Activated CD8-positive, alpha-beta T cell treated with anti-CD3 and anti-CD28 coated beads, Interleukin-2, amount 10 ng/mL, durations not matched to agents 7 days and 5 days (primary cell): Measurements from ENCODE around the gene LACTBL1. TPM values are rescaled to one million over a fixed set of nuclear protein-coding genes. Genes with fewer than 3 reads are reported as not detected.
"Not testable (repeated sequence)": the region's sequence is repeated elsewhere in the genome, so short reads cannot be mapped to it uniquely, and the experiment has no call there.

ENCODE experiments used
- ATAC-seq: fragments of 150-1000 bp; cut with Tn5 transposase; one replicate; pipeline ENCODE4 v1.10.0; 2021; ENCODE audit warnings: moderate library complexity
- CTCF ChIA-PET: fragments of 350-600 bp; sonication (Branson Sonifier 250); formaldehyde crosslinking; loops from one replicate; lab custom pipeline; 2021; ENCODE audit warnings: antibody characterized with exemption; lab: Charles Lee
- POLR2A ChIA-PET: fragments of 350-600 bp; sonication (Branson Sonifier 250); formaldehyde crosslinking; loops from one replicate; lab custom pipeline; 2021; ENCODE audit warnings: antibody characterized with exemption; lab: Charles Lee
- DNase-seq: peaks from one replicate; pipeline ENCODE4 v3.0.0-alpha.2; 2020
- H3K27ac Mint-ChIP-seq: one replicate; pipeline ENCODE4 v1.8.0; 2021; ENCODE audit warnings: mild to moderate bottlenecking, mixed read lengths
- H3K27me3 Mint-ChIP-seq: one replicate; pipeline ENCODE4 v1.8.0; 2021; ENCODE audit warnings: low read depth, mixed read lengths
- H3K36me3 Mint-ChIP-seq: one replicate; pipeline ENCODE4 v1.8.0; 2021; ENCODE audit warnings: low read depth, mixed read lengths
- H3K4me1 Mint-ChIP-seq: one replicate; pipeline ENCODE4 v1.8.0; 2021; ENCODE audit warnings: low read depth, mixed read lengths
- H3K4me3 Mint-ChIP-seq: one replicate; pipeline ENCODE4 v1.8.0; 2021; ENCODE audit warnings: mild to moderate bottlenecking, mixed read lengths
- H3K9me3 Mint-ChIP-seq: one replicate; pipeline ENCODE4 v1.8.0; 2022; ENCODE audit warnings: mixed read lengths; ENCODE audit not compliant: insufficient read depth
- total RNA-seq, 2 experiments: library from RNA; stranded (reverse); gene quantifications; one replicate each; pipeline ENCODE4 v1.2.3, GENCODE V29; 2021

Gene LACTBL1, protein sequence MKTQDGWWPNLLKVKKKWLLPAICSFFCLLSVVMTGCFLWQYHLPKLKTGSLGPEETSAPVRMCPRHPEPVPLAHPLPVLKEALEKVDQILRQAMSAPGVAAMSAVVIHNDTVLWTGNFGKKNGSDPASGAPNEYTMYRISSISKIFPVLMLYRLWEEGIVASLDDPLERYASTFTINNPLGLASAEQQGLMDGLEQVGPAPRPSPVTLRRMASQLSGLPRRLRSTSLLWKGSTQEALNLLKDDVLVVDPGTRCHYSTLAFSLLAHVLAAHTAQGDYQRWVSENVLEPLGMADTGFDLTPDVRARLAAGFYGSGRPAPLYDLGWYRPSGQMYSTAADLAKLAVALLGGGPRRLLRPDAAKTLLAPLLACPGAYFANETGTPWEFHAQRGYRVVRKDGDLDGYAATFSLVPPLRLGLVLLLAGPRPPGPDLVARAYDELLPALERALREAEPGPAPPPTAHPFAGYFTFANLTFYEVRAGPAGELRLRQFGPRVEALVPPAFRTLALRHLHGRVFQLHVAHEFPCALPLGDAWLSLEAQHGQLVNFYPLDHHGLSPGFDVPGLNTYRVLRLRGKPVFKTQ
- not detected for total RNA-seq

DNA sequence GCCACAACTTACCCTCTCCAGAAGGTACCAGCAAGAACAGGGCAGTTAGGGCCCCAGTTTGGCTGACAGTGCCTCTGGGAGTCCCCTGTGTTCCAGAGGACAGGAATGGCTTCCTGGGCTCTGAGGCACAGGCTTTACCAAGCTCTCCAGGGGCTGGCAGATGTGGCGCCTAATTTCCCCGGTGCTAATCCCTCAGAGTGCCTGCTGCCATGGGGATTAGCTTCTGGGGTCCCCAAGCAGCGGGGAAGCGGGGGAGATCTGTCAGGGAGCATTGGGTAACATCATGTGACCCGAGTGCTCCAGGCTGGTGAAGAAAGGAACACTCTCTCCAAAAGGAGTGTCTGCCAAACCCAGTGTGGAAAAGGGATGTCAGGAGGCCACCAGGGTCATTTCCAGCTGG, at the start of gene LACTBL1:
Gene LACTBL1 (minus strand): TSS at position 107 of the 400 bp plus-strand sequence. CDS start 550 bp downstream, outside the sequence.
- Mint-ChIP-seq H3K27ac (no peak within 1 kb of the TSS), H3K27me3 (peaks cover 39% of the 10 kb centered on the region), H3K36me3 (no peaks in the 10 kb centered on the region), H3K4me3 (no peak within 1 kb of the TSS), H3K9me3 (no peaks in the 10 kb centered on the region), H3K4me1 (no peaks in the 10 kb centered on the region)
- ATAC-seq (no peak), DNase-seq (no peak)
- CTCF ChIA-PET: interaction anchor here (0.9 to 1.7 kb wide), 3 partner anchors 126 to 212 kb away, joined by 3 to 8 read pairs (median 4); no protein-coding TSS in a partner anchor
- POLR2A ChIA-PET: no interaction called here

DNA sequence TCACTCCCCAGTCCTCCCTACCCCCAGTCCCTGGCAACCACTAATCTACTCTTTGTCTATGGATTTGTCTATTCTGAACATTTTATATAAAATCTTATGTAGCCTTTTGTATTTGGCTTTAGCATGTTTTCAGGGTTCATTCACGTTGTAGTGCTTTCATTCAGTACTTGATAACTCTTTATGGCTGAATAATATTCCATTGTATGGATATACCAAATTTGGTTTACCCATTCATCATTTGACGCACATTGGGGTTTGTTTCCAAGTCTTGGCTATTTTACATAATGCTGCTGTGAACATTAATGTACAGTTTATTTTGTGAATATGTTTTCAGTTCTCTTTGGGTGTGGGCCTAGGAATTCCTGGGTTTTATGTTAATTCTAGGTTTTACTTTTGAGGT, 49.2 kb upstream of the LACTBL1 start:
- DNase-seq: no peak
- POLR2A ChIA-PET: no interaction called here
- Mint-ChIP-seq H3K4me1 (peaks cover 48% of the 10 kb centered on the region), H3K27me3 (no peaks in the 10 kb centered on the region), H3K27ac (no peak overlapping the region), H3K9me3 (peaks cover 26% of the 10 kb centered on the region), H3K36me3 (peaks cover 30% of the 10 kb centered on the region), H3K4me3 (no peak overlapping the region)
- ATAC-seq: no peak
- CTCF ChIA-PET: interaction anchor here (2.2 kb wide), 1 partner anchor 26 kb away, joined by 6 read pairs; no protein-coding TSS in a partner anchor

DNA sequence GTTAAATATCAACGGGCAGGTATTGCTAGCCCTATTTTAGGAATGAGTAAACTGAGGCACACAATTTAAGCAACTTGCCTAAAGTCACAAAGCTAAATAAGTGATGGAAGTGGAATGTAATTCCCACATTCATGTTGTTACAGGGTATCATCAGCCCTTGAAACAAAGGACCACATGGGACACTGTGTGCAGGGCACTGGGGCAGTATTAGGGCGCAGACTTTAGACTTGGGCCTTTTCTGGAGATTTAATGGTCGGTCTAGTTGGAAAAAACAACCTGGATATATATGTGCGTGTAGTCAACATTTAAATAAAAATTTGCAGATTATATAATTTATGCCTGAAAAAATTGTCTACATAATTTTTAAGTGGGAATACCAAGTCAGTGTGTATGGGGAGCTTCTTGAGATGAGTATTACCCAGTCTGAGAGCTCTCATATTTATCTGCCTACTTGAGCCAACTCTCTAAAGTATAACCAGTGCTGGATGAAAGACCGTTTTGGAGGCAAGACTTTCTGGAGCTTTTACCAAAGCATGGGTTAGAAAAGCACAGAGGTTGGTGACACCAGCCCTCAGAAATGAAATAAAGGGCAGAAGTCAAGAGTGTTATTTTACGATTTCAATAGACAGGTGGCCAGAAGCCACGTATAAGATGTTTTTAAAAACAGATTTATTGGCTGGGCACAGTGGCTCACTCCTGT, 48.2 kb upstream of the LACTBL1 start:
- DNase-seq: no peak
- Mint-ChIP-seq H3K36me3 (peaks cover 30% of the 10 kb centered on the region), H3K27me3 (no peaks in the 10 kb centered on the region), H3K9me3 (peaks cover 26% of the 10 kb centered on the region), H3K27ac (peak overlapping the region; percentile 18), H3K4me3 (peak overlapping the region; percentile 88), H3K4me1 (peaks cover 41% of the 10 kb centered on the region)
- ChIA-PET POLR2A (interaction anchor here (0.6 kb wide), 1 partner anchor 32 kb away, joined by 3 read pairs; no protein-coding TSS in a partner anchor), CTCF (interaction anchor here (1.8 to 2.2 kb wide), 2 partner anchors 10 to 27 kb away, joined by 5 to 6 read pairs; no protein-coding TSS in a partner anchor)
- ATAC-seq: no peak

DNA sequence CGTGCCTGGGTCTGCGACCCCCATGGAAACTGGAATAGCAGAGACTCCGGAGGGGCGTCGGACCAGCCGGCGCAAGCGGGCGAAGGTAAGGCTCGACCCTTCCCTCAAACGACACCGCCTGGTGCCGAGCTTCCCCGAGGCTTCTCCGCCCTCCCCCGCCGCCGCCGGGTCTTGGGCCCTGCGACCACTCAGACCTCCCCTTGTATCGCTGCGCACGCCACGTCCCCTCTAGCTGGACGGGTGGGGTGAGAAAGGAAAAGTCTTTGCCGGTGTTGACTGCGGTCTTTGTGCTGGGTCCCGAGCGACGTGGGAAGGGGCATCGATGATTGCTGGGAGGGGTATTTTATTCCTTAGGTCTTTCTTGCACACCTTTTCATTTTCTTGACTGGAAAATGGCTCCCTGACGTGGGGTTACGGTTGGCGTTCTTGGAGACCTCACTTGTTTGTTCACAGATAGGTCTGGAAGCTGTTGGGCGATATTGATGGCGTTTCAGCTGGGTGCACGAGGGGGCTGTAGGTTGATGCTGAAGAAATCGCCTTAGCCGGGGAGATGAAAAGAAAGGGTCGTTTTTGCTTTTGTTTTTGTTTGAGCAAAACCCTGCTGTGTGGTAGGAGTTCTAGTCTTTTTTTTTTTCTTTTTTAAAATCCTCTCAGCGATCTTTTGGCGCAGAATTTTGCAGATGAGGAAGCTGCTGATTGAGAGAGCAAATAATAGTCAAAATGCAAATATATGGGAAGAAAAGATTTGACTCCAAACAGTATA, 47.4 kb upstream of the LACTBL1 start:
- ChIA-PET CTCF (interaction anchor here (1.1 to 2.2 kb wide), 3 partner anchors 11 to 618 kb away, joined by 3 to 6 read pairs (median 5); no protein-coding TSS in a partner anchor), POLR2A (interaction anchor here (0.6 to 1.0 kb wide), 3 partner anchors 28 to 672 kb away, joined by 3 read pairs; partner anchors contain the start of gene RPL11)
- Mint-ChIP-seq H3K27me3 (no peaks in the 10 kb centered on the region), H3K27ac (peak overlapping the region; percentile 85), H3K36me3 (peaks cover 30% of the 10 kb centered on the region), H3K4me1 (peaks cover 41% of the 10 kb centered on the region), H3K4me3 (peak overlapping the region; percentile 88), H3K9me3 (peaks cover 26% of the 10 kb centered on the region)
- DNase-seq (peak; percentile 52), ATAC-seq (peak; percentile 30)

DNA sequence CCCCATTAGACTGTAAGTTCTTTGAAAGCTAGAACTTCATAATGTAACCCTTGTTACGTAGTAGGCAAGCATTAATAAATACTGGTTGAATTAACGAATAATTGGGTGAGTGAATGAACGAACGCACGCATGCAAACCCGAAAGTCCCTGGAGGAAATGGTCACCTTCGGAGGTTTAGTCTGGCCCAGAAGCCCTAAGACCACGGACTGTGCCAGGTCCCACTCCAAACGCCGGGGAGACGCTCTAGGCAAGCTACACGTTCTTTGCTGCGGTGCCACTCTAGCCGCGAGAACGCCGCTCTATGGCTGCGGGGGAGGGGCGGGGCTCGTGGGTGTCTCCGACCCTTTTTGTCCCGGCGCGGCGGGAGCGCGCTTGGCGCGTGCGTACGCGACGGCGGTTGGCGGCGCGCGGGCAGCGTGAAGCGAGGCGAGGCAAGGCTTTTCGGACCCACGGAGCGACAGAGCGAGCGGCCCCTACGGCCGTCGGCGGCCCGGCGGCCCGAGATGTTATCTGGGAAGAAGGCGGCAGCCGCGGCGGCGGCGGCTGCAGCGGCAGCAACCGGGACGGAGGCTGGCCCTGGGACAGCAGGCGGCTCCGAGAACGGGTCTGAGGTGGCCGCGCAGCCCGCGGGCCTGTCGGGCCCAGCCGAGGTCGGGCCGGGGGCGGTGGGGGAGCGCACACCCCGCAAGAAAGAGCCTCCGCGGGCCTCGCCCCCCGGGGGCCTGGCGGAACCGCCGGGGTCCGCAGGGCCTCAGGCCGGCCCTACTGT, 46.6 kb upstream of the LACTBL1 start, which contains the start of gene KDM1A:
Gene KDM1A (plus strand): TSS at position 375 of the 769 bp plus-strand sequence. CDS start 129 bp downstream, at position 504.
- DNase-seq (peak; percentile 95), ATAC-seq (peak; percentile 98)
- H3K27ac Mint-ChIP-seq: peak within 1 kb of the TSS; percentile 89
- ChIA-PET CTCF (interaction anchor here (1.1 to 2.2 kb wide), 4 partner anchors 12 to 619 kb away, joined by 3 to 6 read pairs (median 4); no protein-coding TSS in a partner anchor), POLR2A (interaction anchor here (0.5 to 1.0 kb wide), 4 partner anchors 12 to 673 kb away, joined by 3 read pairs; partner anchors contain the start of gene RPL11)
- peaks cover 19% of the 10 kb centered on the region for H3K9me3 Mint-ChIP-seq
- H3K27me3 Mint-ChIP-seq: no peaks in the 10 kb centered on the region
- H3K4me1 Mint-ChIP-seq: peaks cover 39% of the 10 kb centered on the region
- H3K36me3 Mint-ChIP-seq: peaks cover 30% of the 10 kb centered on the region
- peak within 1 kb of the TSS; percentile 93 for H3K4me3 Mint-ChIP-seq

DNA sequence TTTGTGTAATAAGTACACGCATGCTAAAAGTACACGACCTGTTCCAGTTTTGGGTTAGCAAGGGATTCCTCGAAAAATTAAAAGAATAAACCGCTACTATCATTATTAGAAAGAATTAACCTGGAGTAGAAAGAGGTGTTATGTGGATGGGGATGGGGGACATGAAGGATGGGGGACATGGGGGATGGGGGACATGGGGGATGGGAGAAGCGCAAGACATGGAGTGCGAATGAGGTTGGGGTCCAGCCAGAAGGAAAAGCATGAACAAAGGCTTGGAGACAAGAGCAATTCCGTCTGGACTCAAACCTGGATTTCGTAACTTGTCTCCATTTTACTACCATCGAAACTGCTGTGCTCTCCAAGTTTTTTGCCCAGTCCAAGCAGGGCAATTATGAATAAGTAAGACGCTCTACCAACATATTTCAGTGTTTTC, 46.0 kb upstream of the LACTBL1 start:
- peaks cover 26% of the 10 kb centered on the region for H3K36me3 Mint-ChIP-seq
- DNase-seq (no peak), ATAC-seq (no peak)
- peak overlapping the region; percentile 89 for H3K27ac Mint-ChIP-seq
- H3K27me3 Mint-ChIP-seq: no peaks in the 10 kb centered on the region
- H3K4me1 Mint-ChIP-seq: peaks cover 37% of the 10 kb centered on the region
- peak overlapping the region; percentile 93 for H3K4me3 Mint-ChIP-seq
- peaks cover 13% of the 10 kb centered on the region for H3K9me3 Mint-ChIP-seq
- ChIA-PET POLR2A (interaction anchor here (0.5 to 1.0 kb wide), 2 partner anchors 12 to 17 kb away, joined by 3 read pairs; no protein-coding TSS in a partner anchor), CTCF (interaction anchor here (1.1 to 1.2 kb wide), 2 partner anchors 48 to 619 kb away, joined by 3 read pairs; no protein-coding TSS in a partner anchor)

DNA sequence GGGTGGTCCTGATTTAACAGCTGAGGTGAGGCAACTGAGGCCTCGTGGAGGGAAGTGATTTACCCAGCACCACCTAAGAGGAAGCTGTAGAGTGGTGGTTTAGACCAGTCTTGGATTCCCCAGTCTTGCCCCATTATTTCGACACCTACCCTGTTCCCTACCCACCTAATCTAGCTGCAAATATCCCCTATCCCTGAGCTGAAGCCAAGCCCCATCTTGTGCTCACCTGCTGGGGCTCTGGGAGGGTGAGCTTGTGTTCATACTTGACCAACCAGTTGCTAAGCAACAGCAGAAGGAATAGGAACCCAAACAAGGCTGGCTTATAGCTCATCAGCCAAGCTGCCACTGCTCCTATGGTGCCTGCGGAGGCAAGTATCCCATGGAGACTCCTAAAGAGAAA, 41.0 kb upstream of the LACTBL1 start:
- H3K36me3 Mint-ChIP-seq: no peaks in the 10 kb centered on the region
- ChIA-PET POLR2A (no interaction called here), CTCF (no interaction called here)
- ATAC-seq (no peak), DNase-seq (no peak)
- H3K27me3 Mint-ChIP-seq: peaks cover 2% of the 10 kb centered on the region
- H3K4me3 Mint-ChIP-seq: no peak overlapping the region
- no peak overlapping the region for H3K27ac Mint-ChIP-seq
- peaks cover 5% of the 10 kb centered on the region for H3K4me1 Mint-ChIP-seq
- no peaks in the 10 kb centered on the region for H3K9me3 Mint-ChIP-seq

DNA sequence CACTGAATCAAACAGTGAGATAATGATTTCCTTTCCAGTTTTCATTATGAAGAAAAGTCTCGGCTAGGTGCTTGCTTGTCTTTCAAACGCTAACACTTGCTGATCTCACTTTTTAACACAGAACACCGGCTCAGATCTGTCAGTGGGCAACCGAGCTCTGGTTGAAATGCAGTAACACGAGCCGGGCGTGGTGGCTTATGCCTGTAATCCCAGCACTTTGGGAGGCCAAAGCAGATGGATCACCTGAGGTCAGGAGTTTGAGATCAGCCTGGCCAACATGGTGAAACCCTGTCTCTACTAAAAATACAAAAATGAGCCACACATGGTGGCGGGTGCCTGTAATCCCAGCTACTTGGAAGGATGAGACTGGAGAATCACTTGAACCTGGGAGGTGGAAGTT, 37.4 kb upstream of the LACTBL1 start:
- POLR2A ChIA-PET, H3K36me3 Mint-ChIP-seq: not testable (repeated sequence)

DNA sequence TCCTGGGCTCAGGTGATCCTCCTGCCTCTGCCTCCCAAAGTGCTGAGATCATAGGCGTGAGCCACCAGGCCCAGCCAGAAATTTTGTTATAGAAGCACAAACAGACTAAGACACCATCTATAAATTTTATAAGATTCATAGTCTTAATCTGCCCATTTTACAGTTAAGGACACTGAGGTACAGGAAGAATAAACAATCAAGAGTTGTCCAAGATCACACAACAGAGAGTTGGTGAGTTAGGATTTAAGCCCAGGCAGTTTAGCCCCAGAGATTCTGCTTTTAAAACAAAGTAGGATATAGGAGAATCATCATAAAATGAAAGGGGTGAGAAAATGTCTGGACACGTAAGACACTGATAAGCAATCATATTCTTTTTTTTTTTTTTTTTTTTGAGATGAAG, 36.2 kb upstream of the LACTBL1 start:
- no peak overlapping the region for H3K27ac Mint-ChIP-seq
- DNase-seq: no peak
- ChIA-PET CTCF (no interaction called here), POLR2A (no interaction called here)
- peaks cover 5% of the 10 kb centered on the region for H3K27me3 Mint-ChIP-seq
- no peaks in the 10 kb centered on the region for H3K4me1 Mint-ChIP-seq
- ATAC-seq: no peak
- H3K4me3 Mint-ChIP-seq: no peak overlapping the region
- no peaks in the 10 kb centered on the region for H3K36me3 Mint-ChIP-seq
- H3K9me3 Mint-ChIP-seq: no peaks in the 10 kb centered on the region

More for the DNA sequence above, 37.4 kb upstream of the LACTBL1 start:
- H3K27me3 Mint-ChIP-seq, H3K27ac Mint-ChIP-seq, ATAC-seq, H3K9me3 Mint-ChIP-seq, H3K4me3 Mint-ChIP-seq, DNase-seq, CTCF ChIA-PET, H3K4me1 Mint-ChIP-seq: not testable (repeated sequence)

DNA sequence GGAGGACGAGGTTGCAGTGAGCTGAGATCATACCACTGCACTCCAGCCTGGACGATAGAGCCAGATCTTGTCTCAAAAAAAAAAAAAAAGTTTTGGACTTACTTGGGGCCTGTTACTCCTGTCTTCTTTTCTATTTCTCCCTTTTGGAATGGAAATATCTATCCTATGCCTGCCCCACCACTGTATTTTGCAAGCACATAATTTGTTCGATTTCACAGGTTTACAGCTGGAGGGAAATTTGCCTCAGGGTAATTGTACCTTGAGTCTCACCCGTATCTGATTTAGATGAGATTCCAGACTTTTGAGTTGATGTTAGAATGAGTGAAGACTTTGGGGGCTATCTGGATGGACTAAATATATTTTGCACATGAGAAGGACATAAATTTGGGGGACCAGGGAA, 34.4 kb upstream of the LACTBL1 start:
- Mint-ChIP-seq H3K27me3 (peaks cover 13% of the 10 kb centered on the region), H3K9me3 (no peaks in the 10 kb centered on the region), H3K36me3 (no peaks in the 10 kb centered on the region), H3K4me3 (no peak overlapping the region), H3K27ac (no peak overlapping the region), H3K4me1 (no peaks in the 10 kb centered on the region)
- ChIA-PET CTCF (no interaction called here), POLR2A (no interaction called here)
- DNase-seq (no peak), ATAC-seq (no peak)
